COLO668 (cell line): Measurements from ENCODE around the gene SCAP.
"Not testable (repeated sequence)": the region's sequence is repeated elsewhere in the genome, so short reads cannot be mapped to it uniquely, and the experiment has no call there.

Experiments
- DNase-seq: peaks from one replicate; lab custom pipeline; 2025; ENCODE audit not compliant: unreplicated experiment; lab: John Stamatoyannopoulos, UW

SCAP gene

GRCh38 chr3:47399531-47400270 is 76.0 kb downstream of the SCAP start:
- DNase-seq: no peak

DNA sequence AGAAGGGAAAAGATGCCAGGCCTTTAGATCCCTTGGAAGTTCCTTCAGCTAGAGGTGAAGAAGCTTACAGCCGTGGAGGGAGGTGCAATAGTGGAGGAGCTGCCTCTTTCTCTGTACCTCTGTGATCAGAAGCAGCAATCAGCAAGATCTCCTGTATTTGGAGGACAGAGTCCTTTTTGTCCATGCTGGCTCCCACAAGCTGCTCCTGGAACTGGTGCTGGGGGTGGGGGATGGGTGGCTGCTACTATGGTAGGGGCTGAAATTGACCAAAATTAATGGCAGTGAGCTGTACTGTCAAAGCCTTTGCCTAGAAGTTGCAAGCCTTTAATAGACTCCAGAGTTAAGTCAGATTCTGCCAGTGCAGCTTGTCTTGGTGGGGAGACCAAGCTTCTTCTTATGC is 76.7 kb downstream of the SCAP start:
- DNase-seq: no peak

- DNase-seq: no peak
These were observed 77.5 kb downstream of the SCAP start for GRCh38 chr3:47398228-47398627.

GRCh38 chr3:47394881-47395280 is 80.9 kb downstream of the SCAP start:
- DNase-seq: no peak

DNA sequence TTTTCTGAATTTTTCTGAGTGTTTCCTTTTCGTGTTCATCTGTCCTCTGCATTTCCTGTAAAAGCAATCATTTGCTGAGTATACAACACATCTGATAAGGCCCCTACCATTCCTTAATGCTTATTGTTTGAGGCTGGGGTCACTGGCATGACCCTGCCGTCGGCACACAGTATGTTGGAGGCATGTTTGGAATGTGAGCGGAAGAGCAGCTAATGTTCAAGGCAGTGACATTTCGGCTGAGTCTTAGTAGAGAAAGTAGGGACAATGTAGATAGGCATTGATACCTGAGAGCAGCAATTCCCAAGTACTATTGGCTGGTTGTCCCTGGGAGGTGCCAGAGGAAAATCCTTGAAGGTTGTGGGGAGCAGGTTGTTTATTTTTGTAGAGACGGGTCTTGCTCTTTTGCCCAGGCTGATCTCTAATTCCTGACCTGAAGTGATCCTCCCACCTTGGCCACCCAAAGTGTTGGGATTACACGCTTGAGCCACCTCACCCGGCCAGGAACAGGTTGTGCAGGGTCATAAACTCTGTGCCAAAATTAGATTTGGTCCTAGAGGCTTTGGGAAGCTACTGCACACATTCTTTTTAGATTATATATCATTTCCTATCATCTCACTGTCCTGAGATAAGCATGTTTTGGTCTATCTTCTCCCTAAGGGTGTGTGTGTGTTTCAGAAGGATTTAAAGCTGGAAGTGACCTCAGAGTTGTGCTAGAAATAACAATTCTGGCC is 81.4 kb downstream of the SCAP start:
- DNase-seq: no peak

DNA sequence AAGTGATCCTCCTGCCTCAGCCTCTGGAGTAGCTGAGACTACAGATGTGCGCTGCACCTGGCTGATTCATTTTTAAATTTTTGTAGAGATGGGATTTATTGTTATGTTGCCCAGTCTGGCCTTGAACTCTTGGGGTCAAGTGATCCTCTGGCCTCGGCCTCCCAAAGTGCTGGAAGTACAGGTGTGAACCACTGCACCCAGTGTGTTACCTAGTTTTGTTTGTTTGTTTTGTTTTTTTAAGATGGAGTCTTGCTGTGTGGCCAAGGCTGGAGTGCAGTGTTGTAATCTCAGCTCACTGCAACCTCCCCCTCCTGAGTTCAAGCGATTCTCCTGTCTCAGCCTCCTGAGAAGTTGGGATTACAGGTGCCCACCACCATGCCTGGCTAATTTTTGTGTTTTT is 82.8 kb downstream of the SCAP start:
- DNase-seq: no peak

- no peak for DNase-seq
These were observed 89.9 kb downstream of the SCAP start for GRCh38 chr3:47385796-47386195.

GRCh38 chr3:47385007-47385406 is 90.7 kb downstream of the SCAP start:
- DNase-seq: no peak

DNA sequence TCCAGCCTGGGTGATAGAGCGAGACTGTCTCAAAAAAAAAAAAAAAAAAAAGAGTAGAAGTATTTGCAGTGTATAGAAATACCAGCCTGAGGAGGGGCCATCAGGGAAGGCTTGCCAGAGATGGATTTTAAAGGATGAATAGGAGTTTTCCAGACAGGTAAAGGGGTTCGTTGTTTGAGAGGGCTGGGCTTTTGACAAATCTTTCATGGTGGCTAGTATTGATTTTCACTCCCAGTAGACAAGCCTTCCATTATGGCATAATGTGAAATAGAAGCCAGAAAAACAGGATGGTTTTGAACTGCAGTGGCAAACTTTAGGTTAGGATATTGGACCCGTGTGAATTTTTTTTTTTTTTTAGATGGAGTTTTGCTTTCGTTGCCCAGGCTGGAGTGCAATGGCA is 91.3 kb downstream of the SCAP start:
- DNase-seq: no peak

- peak; percentile 80 for DNase-seq
These were observed 94.2 kb downstream of the SCAP start for GRCh38 chr3:47381317-47382157.

- peak; percentile 96 for DNase-seq
These were observed 95.0 kb downstream of the SCAP start, which contains the start of gene PTPN23 for GRCh38 chr3:47380601-47381316. Gene PTPN23 (plus strand): TSS chr3:47381021. CDS start chr3:47381097, 76 bp downstream.

- no peak for DNase-seq
These were observed 95.6 kb downstream of the SCAP start for GRCh38 chr3:47380026-47380600.

GRCh38 chr3:47379411-47379899 is 96.3 kb downstream of the SCAP start:
- no peak for DNase-seq

DNA sequence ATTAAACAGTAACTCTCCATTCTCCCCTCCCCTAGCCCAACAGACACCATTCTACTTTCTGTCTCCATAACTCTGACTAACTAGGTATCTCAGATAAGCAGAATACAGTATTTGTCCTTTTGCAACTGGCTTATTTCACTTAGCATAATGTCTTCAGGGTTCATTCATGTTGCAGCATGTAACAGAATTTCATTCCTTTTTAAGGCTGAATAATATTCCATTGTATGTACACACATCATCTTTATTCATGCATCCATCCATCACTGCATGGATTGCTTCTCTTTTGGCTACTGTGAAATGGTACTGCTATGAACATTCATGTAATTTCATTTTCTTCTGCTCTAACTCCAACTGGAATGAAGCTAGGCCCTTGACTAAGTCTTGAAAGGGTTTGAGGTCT is 96.9 kb downstream of the SCAP start:
- no peak for DNase-seq

DNA sequence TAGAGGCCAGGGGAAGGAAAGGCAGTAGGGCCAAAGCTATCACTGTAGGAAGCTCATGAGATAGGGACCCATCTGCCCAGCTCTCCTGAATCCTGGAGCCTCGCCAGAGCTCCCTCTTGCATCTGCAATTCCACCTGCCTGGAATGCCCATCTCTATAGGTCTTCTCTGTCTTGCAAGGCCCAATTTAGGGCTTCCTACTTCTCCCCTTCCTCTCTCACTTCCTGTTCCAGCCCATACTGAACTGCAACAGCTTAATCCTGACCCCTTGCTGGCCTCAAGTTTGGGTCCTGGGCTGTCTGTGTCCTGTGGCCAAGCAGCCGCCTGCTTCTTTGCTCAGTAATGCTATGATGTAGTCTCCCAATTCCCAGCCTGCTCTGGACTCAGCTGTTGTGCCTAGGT is 98.6 kb downstream of the SCAP start:
- DNase-seq: no peak

DNA sequence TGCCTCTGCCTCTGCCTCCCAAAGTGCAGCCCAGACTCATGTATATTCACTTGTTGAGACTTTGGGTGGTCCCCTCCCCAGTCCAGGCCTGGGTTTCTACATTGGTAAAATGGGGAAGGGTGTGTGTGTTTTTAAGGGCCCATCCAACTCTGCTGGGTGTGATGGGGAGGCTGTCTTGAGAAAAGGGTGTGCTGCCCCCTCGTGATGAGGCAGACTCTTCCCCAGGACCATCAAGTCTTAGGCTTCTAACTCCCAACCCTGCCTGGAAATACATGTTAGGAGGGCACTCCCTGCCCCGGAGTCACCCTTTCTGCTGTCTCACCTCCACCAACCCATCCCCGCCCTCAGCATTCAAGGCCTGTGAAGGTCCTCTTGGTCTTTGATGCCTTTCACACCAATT is 99.3 kb downstream of the SCAP start:
- no peak for DNase-seq

- DNase-seq: no peak
These were observed 101.2 kb downstream of the SCAP start for GRCh38 chr3:47374587-47374986.

DNA sequence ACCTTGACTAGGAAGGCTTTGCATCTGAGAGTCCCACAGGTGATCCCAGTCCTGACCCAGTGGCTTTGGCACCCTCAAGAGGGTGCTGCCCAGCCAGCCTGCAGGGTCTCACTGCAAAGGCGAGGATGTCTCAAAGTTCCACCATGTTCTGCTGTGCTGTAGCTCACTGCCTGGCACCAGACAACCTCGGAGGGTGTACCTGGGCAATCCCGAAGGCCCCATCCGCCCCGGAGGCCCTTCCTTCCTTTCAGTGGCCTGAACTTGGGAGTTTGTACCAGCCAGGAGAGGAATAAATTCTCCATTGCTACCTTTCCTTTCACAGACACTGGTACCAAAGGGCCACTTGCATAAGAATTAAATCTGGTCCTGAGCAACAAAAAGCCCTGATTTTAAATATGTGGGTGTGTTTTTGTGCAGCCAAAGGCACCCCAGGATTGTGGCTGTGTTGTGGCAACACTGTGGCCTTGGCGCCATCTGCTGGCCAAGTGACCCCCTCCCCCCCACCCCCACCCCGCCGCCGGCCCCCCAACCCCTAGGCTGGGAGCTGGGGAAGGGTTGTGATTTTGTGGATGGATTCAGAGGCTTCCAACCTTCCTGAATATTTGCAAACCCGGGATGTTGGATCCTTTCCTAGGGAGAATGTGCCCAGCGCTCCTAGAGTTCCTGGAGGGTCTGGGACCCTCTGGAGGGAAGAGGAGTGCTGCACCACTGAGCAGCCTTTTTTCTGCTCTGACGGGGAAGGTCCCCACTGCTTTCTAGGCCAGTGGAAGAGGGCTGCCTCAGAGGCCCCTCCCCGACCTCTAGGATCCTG is 104.6 kb downstream of the SCAP start:
- no peak for DNase-seq

DNA sequence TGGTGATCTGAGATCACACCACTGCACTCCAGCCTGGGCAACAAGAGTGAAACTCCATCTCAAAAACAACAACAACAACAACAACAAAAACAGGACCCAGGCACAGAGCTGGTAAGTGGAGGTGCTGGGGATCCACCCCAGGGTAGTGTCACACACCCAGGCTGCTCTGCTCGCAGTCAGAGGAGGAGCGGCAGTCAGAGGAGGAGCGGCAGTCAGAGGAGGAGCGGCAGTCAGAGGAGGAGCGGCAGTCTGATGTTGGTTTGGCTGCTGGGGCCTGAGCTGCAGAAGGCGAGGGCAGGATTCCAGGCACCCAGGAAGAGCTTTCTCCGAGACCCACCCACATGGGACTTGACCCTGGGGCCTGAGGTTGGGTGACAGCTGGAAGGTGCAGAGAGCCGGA is 105.7 kb downstream of the SCAP start:
- DNase-seq: not testable (repeated sequence)

- DNase-seq: no peak
These were observed 108.1 kb downstream of the SCAP start for GRCh38 chr3:47367631-47368030.
